PC-3 (cell line): Measurements from ENCODE around the gene FASN.

ENCODE experiments used
- CTCF ChIP-seq: fragments of 300-600 bp; sonication (generic); conservative IDR thresholded peaks from 2 replicates; pipeline ENCODE4 v1.5.1; 2017; ENCODE audit warnings: antibody characterized with exemption, low read depth, mild to moderate bottlenecking, low read length
- EZH2 ChIP-seq: fragments of 300-600 bp; sonication (generic); IDR thresholded peaks from one replicate; pipeline ENCODE4 v1.6.1; 2017; ENCODE audit warnings: antibody characterized with exemption, mild to moderate bottlenecking, low read length; ENCODE audit not compliant: unreplicated experiment
- EZH2phosphoT487 ChIP-seq: fragments of 300-600 bp; sonication (generic); IDR thresholded peaks from 2 replicates; pipeline ENCODE4 v1.6.1; 2018; ENCODE audit warnings: mild to moderate bottlenecking, antibody characterized with exemption, low read length, borderline replicate concordance

- TF ChIP-seq CTCF (no peak), EZH2 (no peak), EZH2phosphoT487 (no peak)
Measured at GRCh38 chr17:82035956-82036633, 61.9 kb downstream of the FASN start.
